HCEC 1CT (cell line): ENCODE data around the gene ZNF487.
"Not testable (repeated sequence)": the region's sequence is repeated elsewhere in the genome, so short reads cannot be mapped to it uniquely, and the experiment has no call there.

ENCODE experiments used
- DNase-seq: peaks from one replicate; pipeline ENCODE4 v3.0.0-alpha.2; 2017

ZNF487 gene

GRCh38 chr10:43444323-43444722 lies 7.4 kb downstream of the ZNF487 start:
- no peak for DNase-seq

- no peak for DNase-seq
These were observed 8.1 kb downstream of the ZNF487 start for GRCh38 chr10:43444897-43445466.

GRCh38 chr10:43446219-43447017 lies 9.5 kb downstream of the ZNF487 start:
- not testable (repeated sequence) for DNase-seq

- DNase-seq = no peak
These were observed 11.8 kb downstream of the ZNF487 start for GRCh38 chr10:43448742-43449141.

- DNase-seq = peak; percentile 21
These were observed 15.5 kb downstream of the ZNF487 start for GRCh38 chr10:43452356-43452914.

GRCh38 chr10:43453266-43453831 lies 16.4 kb downstream of the ZNF487 start:
- DNase-seq = no peak

- not testable (repeated sequence) for DNase-seq
These were observed 17.1 kb downstream of the ZNF487 start for GRCh38 chr10:43454025-43454424.

GRCh38 chr10:43456561-43456960 lies 19.6 kb downstream of the ZNF487 start:
- DNase-seq = not testable (repeated sequence)

- DNase-seq = no peak
These were observed 21.3 kb downstream of the ZNF487 start for GRCh38 chr10:43458227-43458626.

GRCh38 chr10:43461950-43462349 lies 25.0 kb downstream of the ZNF487 start:
- peak; percentile 59 for DNase-seq

GRCh38 chr10:43465086-43465735 lies 28.3 kb downstream of the ZNF487 start:
- DNase-seq = not testable (repeated sequence)

- not testable (repeated sequence) for DNase-seq
These were observed 28.8 kb downstream of the ZNF487 start for GRCh38 chr10:43465736-43466120.

- no peak for DNase-seq
These were observed 34.2 kb downstream of the ZNF487 start for GRCh38 chr10:43471146-43471545.

GRCh38 chr10:43471935-43472720 lies 35.2 kb downstream of the ZNF487 start:
- no peak for DNase-seq

GRCh38 chr10:43479275-43479674 lies 42.4 kb downstream of the ZNF487 start:
- DNase-seq = peak; percentile 16

GRCh38 chr10:43482319-43483078 lies 45.6 kb downstream of the ZNF487 start:
- DNase-seq = no peak

GRCh38 chr10:43491855-43492254 lies 54.9 kb downstream of the ZNF487 start:
- no peak for DNase-seq

GRCh38 chr10:43502931-43503330 lies 66.0 kb downstream of the ZNF487 start:
- no peak for DNase-seq

GRCh38 chr10:43524434-43525247 lies 87.7 kb downstream of the ZNF487 start:
- no peak for DNase-seq
